MM.1S (cell line): ENCODE results near the gene DDX39B.

ENCODE experiments used
- CTCF ChIP-seq: fragments of 300-600 bp; sonication (generic); IDR thresholded peaks from 2 replicates; pipeline ENCODE4 v1.5.1; 2016; ENCODE audit warnings: antibody characterized with exemption, low read length, mixed read lengths
- EZH2 ChIP-seq: fragments of 300-600 bp; sonication (generic); optimal IDR thresholded peaks from 2 replicates; pipeline ENCODE3; 2017; ENCODE audit warnings: low read depth, mild to moderate bottlenecking, antibody characterized with exemption, low read length, mixed read lengths
- EZH2phosphoT487 ChIP-seq: fragments of 300-600 bp; sonication (generic); IDR thresholded peaks from 2 replicates; pipeline ENCODE4 v1.6.1; 2018; ENCODE audit warnings: antibody characterized with exemption, low read length

- TF ChIP-seq CTCF (no peak), EZH2 (no peak), EZH2phosphoT487 (no peak)
Measured at GRCh38 chr6:31573239-31574105, 31.7 kb upstream of the DDX39B start.
